Peyer's patch (tissue), 4 donors: ENCODE measurements around the gene APPL1. TPM values are rescaled to one million over a fixed set of nuclear protein-coding genes. Genes with fewer than 3 reads are reported as not detected.

Experiments used
- DNase-seq, 3 donors: peaks; one replicate each; pipeline ENCODE4 v3.0.0-alpha.2; 2017 to 2019
- H3K27ac ChIP-seq, 4 donors: fragments of 200-600 bp; sonication (generic); one replicate each; pipeline ENCODE4 v1.5.1; 2016 to 2019
- H3K27me3 ChIP-seq, 2 donors: fragments of 200-600 bp; sonication (generic); one replicate each; pipeline ENCODE4 v1.5.1; 2019
- H3K36me3 ChIP-seq, 3 donors: fragments of 200-600 bp; sonication (generic); one replicate each; pipeline ENCODE4 v1.5.1; 2016 to 2019
- H3K4me1 ChIP-seq, 4 donors: fragments of 200-600 bp; sonication (generic); one replicate each; pipeline ENCODE4 v1.5.1; 2016 to 2019
- H3K4me3 ChIP-seq, 4 donors: fragments of 200-600 bp; sonication (generic); 1 replicate in 3 of 4; 2 replicates in 1 of 4; pipeline ENCODE4 v1.5.1; 2016 to 2019; ENCODE audit warnings: mild to moderate bottlenecking in 1 of 4
- H3K9me3 ChIP-seq, 4 donors: fragments of 200-600 bp; sonication (generic); one replicate each; pipeline ENCODE4 v1.5.1; 2016 to 2019; ENCODE audit warnings: mild to moderate bottlenecking in 1 of 4
- POLR2A ChIP-seq, 2 donors: fragments of 450-650 bp; IDR thresholded peaks; one replicate each; pipeline ENCODE4 v1.5.1; 2017; ENCODE audit warnings: antibody characterized with exemption in 2 of 2, mild to moderate bottlenecking in 2 of 2, moderate library complexity in 2 of 2
- total RNA-seq, 4 donors: library from RNA; depleted of rRNA; stranded (reverse); fragments of >200 nt; gene quantifications; one replicate each; pipeline ENCODE4 v1.1.0, GENCODE V29; 2016
- TF ChIP-seq, protein P1 (sequence below), 6 experiments: fragments of 450-650 bp in 4 of 6; fragments of 200-600 bp in 2 of 6; sonication (generic) in 1 of 6; IDR thresholded peaks; one replicate each; pipeline ENCODE4 v1.5.1; 2017 to 2019; ENCODE audit warnings: antibody characterized with exemption in 6 of 6, mild to moderate bottlenecking in 3 of 6, moderate library complexity in 1 of 6

Gene APPL1
- total RNA-seq, 4 donors from 2014 or later: 28.6 to 39.2 (median 33.0) TPM

DNA sequence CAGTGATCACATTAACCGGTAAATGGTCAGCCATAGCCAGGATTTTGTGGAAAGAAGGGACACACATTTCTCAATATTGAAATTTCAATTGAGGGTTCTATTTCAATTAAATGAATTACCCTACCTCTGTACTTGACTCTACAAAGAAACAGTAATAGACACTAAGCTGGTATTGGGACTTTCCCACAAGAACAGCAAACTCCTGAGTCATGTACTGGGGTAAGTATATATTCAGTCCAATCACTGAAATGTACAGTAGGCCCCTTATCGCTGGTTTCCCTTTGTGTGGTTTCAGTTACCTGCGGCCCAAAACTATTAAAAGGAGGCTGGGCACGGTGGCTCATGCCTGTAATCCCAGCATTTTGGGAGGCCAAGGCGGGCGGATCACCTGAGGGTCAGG is 47.3 kb downstream of the APPL1 start:
- Histone ChIP-seq H3K27me3 (no peaks in the 10 kb centered on the region), H3K4me1 (no peaks in the 10 kb centered on the region), H3K27ac (no peak overlapping the region), H3K9me3 (no peaks in the 10 kb centered on the region), H3K36me3 (peaks cover 0 to 28% (median 0%) of the 10 kb centered on the region in 3 donors), H3K4me3 (no peak overlapping the region)
- TF ChIP-seq, protein P1, sequence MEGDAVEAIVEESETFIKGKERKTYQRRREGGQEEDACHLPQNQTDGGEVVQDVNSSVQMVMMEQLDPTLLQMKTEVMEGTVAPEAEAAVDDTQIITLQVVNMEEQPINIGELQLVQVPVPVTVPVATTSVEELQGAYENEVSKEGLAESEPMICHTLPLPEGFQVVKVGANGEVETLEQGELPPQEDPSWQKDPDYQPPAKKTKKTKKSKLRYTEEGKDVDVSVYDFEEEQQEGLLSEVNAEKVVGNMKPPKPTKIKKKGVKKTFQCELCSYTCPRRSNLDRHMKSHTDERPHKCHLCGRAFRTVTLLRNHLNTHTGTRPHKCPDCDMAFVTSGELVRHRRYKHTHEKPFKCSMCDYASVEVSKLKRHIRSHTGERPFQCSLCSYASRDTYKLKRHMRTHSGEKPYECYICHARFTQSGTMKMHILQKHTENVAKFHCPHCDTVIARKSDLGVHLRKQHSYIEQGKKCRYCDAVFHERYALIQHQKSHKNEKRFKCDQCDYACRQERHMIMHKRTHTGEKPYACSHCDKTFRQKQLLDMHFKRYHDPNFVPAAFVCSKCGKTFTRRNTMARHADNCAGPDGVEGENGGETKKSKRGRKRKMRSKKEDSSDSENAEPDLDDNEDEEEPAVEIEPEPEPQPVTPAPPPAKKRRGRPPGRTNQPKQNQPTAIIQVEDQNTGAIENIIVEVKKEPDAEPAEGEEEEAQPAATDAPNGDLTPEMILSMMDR (IDR thresholded peaks at IDR 0.05): no peak
- TF ChIP-seq POLR2A (IDR thresholded peaks at IDR 0.05): no peak
- DNase-seq: no peak

DNA sequence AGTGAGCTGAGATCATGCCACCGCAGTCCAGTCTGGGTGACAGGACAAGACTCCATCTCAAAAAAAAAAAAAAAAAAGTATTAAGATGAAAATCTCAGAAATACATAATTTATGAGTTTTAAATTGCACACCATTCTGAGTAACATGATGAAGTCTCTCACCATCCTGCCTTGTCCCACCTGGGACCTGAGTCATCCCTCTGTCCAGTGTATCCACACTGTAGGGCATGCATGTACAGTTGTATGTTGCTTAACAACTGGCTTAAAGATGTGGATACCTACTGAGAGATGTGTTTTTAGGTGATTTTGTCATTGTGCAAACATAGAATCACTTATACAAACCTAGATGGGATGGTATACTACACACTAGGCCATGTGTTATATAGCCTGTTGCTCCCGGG is 47.9 kb downstream of the APPL1 start:
- H3K9me3 ChIP-seq: no peaks in the 10 kb centered on the region
- H3K27ac ChIP-seq: no peak overlapping the region
- no peaks in the 10 kb centered on the region for H3K4me1 ChIP-seq
- no peaks in the 10 kb centered on the region for H3K27me3 ChIP-seq
- DNase-seq: no peak
- H3K4me3 ChIP-seq: no peak overlapping the region
- TF ChIP-seq POLR2A (IDR thresholded peaks at IDR 0.05): no peak
- TF ChIP-seq, protein P1 (IDR thresholded peaks at IDR 0.05): no peak
- peaks cover 0 to 24% (median 0%) of the 10 kb centered on the region in 3 donors for H3K36me3 ChIP-seq

DNA sequence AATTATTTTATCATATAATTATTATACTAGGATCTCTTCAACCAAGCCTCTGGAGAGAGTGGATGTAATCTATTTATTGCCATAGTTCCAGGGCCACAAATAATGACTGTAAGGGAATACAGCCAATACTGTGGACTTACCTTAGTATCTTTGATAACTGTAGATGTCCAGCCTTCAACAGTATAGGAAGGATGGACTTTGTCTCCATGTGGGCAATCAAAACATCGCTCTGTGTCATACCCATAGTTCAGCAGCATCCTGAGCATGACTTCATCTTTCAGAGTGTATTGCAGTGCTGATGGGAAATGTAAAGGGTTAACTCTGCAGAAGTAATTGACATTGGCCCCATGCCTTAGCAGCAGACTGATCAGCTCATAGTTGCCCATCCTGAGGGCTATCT is 50.7 kb downstream of the APPL1 start:
- no peak overlapping the region for H3K27ac ChIP-seq
- H3K4me1 ChIP-seq: no peaks in the 10 kb centered on the region
- H3K4me3 ChIP-seq: no peak overlapping the region
- peaks cover 0 to 6% (median 0%) of the 10 kb centered on the region in 3 donors for H3K36me3 ChIP-seq
- H3K9me3 ChIP-seq: no peaks in the 10 kb centered on the region
- peak in 1 of 3 donors; percentile 52 for DNase-seq
- TF ChIP-seq, protein P1 (IDR thresholded peaks at IDR 0.05): no peak
- no peak for TF ChIP-seq POLR2A (IDR thresholded peaks at IDR 0.05)
- H3K27me3 ChIP-seq: no peaks in the 10 kb centered on the region

DNA sequence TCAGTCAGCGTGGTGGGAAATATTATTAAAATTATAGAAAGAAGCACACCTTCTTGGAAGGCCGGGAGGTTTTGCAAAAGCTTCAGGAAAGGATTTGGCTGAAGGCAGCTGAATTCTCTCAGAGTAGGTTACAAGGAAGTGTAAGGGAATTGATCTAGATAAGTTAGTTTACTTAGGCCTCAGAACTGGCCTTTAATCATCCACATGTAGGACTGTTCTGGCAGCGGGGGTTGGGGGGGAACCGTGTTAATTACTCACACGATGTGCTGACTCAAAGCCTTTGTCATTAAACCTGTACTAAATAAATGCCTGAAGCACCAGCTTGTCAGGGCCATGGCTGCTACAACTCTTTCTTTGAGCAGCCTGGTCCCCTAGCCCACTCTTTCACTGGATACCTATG is 52.2 kb downstream of the APPL1 start:
- no peaks in the 10 kb centered on the region for H3K9me3 ChIP-seq
- TF ChIP-seq, protein P1 (IDR thresholded peaks at IDR 0.05): no peak
- no peak for TF ChIP-seq POLR2A (IDR thresholded peaks at IDR 0.05)
- no peaks in the 10 kb centered on the region for H3K27me3 ChIP-seq
- peaks cover 0 to under 1% (median 0%) of the 10 kb centered on the region in 3 donors for H3K36me3 ChIP-seq
- H3K27ac ChIP-seq: no peak overlapping the region
- no peaks in the 10 kb centered on the region for H3K4me1 ChIP-seq
- H3K4me3 ChIP-seq: no peak overlapping the region
- DNase-seq: no peak

DNA sequence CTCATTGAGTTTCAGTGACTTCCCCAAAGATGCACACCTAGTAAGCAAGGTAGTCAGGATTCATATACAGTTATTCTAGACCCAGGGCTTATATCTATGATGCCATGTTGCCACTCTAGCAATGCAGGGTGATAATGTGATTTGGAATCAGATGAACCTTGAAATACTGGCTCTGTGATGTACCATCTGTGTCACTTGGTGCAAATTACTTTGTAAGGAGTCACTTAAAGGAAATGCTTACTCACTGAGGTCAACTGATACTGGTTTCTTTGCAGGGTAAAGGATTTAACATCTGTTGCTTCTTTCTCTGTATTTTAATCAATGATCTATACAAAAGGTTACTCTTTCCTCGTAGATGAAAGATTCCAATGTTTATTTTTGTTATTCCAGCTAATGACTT is 54.2 kb downstream of the APPL1 start:
- TF ChIP-seq POLR2A (IDR thresholded peaks at IDR 0.05): no peak
- TF ChIP-seq, protein P1 (IDR thresholded peaks at IDR 0.05): no peak

DNA sequence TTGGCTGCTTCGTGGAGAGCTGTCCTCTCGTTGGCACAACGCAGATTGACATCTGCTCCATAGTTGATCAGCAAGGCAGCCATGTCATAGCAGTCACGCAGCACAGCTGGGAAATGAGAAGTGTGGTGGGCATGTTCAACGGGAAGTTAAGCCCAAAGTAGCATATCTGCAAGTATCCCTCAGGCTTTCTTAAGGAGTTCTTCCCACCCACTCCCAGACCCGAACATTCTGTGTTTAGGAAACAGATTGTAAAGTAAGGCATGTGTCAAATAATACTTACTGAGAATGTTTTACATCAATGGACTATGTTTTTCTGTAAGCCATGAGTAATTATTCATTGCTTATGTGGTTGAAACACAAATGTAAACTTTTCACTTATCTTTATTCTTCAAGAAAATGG is 55.8 kb downstream of the APPL1 start:
- no peaks in the 10 kb centered on the region for H3K9me3 ChIP-seq
- TF ChIP-seq, protein P1 (IDR thresholded peaks at IDR 0.05): no peak
- no peak overlapping the region for H3K27ac ChIP-seq
- no peaks in the 10 kb centered on the region for H3K4me1 ChIP-seq
- no peaks in the 10 kb centered on the region for H3K36me3 ChIP-seq
- no peaks in the 10 kb centered on the region for H3K27me3 ChIP-seq
- no peak for DNase-seq
- no peak overlapping the region for H3K4me3 ChIP-seq

More for the DNA sequence above, 54.2 kb downstream of the APPL1 start:
- H3K4me1 ChIP-seq: no peaks in the 10 kb centered on the region
- H3K9me3 ChIP-seq: no peaks in the 10 kb centered on the region
- no peak overlapping the region for H3K4me3 ChIP-seq
- H3K27ac ChIP-seq: no peak overlapping the region
- H3K27me3 ChIP-seq: no peaks in the 10 kb centered on the region
- DNase-seq: no peak
- H3K36me3 ChIP-seq: no peaks in the 10 kb centered on the region
